H1 (cell line): ENCODE data around the gene KNCN. TPM values are rescaled to one million over a fixed set of nuclear protein-coding genes. Genes with fewer than 3 reads are reported as not detected.

ENCODE experiments used
- BCL11A ChIP-seq, 2 experiments: IDR thresholded peaks; one replicate each; pipeline ENCODE4 v1.6.1; 2011; ENCODE audit warnings: low read depth in 2 of 2, low read length in 2 of 2, mild to moderate bottlenecking in 2 of 2
- PHF8 ChIP-seq: fragments of 200-600 bp; sonication (generic); conservative IDR thresholded peaks from 2 replicates; pipeline ENCODE4 v1.7.1; 2012; ENCODE audit warnings: low read depth, mild to moderate bottlenecking, inconsistent platforms, low read length, moderate library complexity
- RFX5 ChIP-seq: IDR thresholded peaks from 2 replicates; pipeline ENCODE4 v1.6.1; 2011; ENCODE audit warnings: low read depth, low read length, improper control_type of control experiment, borderline replicate concordance
- RXRA ChIP-seq: IDR thresholded peaks from 2 replicates; pipeline ENCODE4 v1.6.1; 2011; ENCODE audit warnings: low read depth, mild to moderate bottlenecking, low read length, moderate library complexity; ENCODE audit not compliant: insufficient read depth
- SP1 ChIP-seq: IDR thresholded peaks from 2 replicates; pipeline ENCODE4 v1.6.1; 2011; ENCODE audit warnings: low read depth, low read length
- TAF7 ChIP-seq: optimal IDR thresholded peaks from 2 replicates; pipeline ENCODE3; 2011; ENCODE audit warnings: low read depth, mild to moderate bottlenecking, inconsistent platforms, low read length, moderate library complexity, borderline replicate concordance
- TBP ChIP-seq: IDR thresholded peaks from 2 replicates; pipeline ENCODE4 v1.6.1; 2011; ENCODE audit warnings: low read depth, low read length, improper control_type of control experiment
- polyA plus RNA-seq, 7 experiments: library from polyadenylated mRNA; depleted of rRNA in 3 of 7; stranded (reverse) in 5 of 7; unstranded in 2 of 7; fragments of >200 nt in 5 of 7; fragments of 200-250 nt in 2 of 7; gene quantifications; 1 replicate in 5 of 7; 2 replicates in 1 of 7; 4 replicates in 1 of 7; pipeline versions ENCODE4 v1.2.1 to v1.2.3, GENCODE V29; 2011 to 2013; ENCODE audit warnings: missing spikeins in 2 of 7, mixed read lengths in 2 of 7
- total RNA-seq: library from RNA; stranded (reverse); fragmentation: NEBNext Ultra II Directional; extraction: Animal tissue kit (Norgen Biotek cat#: 25700); gene quantifications from 2 replicates; pipeline ENCODE4 v1.2.1, GENCODE V29; 2021
- TF ChIP-seq, protein P1 (sequence below): fragments of 300-600 bp; sonication (generic); IDR thresholded peaks from 2 replicates; pipeline ENCODE4 v1.7.1; 2012; ENCODE audit warnings: low read length, moderate library complexity, mild to moderate bottlenecking, inconsistent platforms; ENCODE audit not compliant: insufficient replicate concordance
- TF ChIP-seq, protein P2 (sequence below): IDR thresholded peaks from 2 replicates; pipeline ENCODE4 v1.6.1; 2012; ENCODE audit warnings: inconsistent platforms

The KNCN gene
- total and polyA plus RNA-seq, 2 of the 8 experiments (the other 6 are each of a cell fraction or from before 2014, with no cell fraction given): not detected

DNA sequence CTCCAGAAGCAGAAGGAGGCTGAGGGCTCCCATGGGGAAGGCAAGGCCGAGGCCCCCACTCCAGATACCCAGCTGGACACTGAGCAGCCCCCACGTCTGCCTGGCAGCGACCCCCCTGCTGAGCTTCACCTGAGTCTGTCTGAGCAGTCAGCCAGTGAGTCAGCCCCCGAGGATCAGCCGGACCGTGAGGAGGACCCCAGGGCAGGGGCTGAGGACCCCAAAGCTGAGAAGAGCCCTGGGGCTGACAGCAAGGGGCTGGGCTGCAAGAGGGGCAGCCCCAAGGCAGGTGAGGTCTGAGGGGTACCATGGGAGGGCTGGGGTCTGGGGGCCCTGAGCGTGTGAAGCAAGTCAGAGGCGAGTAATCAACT lies 40.5 kb downstream of the KNCN start (continued):
- TF ChIP-seq, protein P1, sequence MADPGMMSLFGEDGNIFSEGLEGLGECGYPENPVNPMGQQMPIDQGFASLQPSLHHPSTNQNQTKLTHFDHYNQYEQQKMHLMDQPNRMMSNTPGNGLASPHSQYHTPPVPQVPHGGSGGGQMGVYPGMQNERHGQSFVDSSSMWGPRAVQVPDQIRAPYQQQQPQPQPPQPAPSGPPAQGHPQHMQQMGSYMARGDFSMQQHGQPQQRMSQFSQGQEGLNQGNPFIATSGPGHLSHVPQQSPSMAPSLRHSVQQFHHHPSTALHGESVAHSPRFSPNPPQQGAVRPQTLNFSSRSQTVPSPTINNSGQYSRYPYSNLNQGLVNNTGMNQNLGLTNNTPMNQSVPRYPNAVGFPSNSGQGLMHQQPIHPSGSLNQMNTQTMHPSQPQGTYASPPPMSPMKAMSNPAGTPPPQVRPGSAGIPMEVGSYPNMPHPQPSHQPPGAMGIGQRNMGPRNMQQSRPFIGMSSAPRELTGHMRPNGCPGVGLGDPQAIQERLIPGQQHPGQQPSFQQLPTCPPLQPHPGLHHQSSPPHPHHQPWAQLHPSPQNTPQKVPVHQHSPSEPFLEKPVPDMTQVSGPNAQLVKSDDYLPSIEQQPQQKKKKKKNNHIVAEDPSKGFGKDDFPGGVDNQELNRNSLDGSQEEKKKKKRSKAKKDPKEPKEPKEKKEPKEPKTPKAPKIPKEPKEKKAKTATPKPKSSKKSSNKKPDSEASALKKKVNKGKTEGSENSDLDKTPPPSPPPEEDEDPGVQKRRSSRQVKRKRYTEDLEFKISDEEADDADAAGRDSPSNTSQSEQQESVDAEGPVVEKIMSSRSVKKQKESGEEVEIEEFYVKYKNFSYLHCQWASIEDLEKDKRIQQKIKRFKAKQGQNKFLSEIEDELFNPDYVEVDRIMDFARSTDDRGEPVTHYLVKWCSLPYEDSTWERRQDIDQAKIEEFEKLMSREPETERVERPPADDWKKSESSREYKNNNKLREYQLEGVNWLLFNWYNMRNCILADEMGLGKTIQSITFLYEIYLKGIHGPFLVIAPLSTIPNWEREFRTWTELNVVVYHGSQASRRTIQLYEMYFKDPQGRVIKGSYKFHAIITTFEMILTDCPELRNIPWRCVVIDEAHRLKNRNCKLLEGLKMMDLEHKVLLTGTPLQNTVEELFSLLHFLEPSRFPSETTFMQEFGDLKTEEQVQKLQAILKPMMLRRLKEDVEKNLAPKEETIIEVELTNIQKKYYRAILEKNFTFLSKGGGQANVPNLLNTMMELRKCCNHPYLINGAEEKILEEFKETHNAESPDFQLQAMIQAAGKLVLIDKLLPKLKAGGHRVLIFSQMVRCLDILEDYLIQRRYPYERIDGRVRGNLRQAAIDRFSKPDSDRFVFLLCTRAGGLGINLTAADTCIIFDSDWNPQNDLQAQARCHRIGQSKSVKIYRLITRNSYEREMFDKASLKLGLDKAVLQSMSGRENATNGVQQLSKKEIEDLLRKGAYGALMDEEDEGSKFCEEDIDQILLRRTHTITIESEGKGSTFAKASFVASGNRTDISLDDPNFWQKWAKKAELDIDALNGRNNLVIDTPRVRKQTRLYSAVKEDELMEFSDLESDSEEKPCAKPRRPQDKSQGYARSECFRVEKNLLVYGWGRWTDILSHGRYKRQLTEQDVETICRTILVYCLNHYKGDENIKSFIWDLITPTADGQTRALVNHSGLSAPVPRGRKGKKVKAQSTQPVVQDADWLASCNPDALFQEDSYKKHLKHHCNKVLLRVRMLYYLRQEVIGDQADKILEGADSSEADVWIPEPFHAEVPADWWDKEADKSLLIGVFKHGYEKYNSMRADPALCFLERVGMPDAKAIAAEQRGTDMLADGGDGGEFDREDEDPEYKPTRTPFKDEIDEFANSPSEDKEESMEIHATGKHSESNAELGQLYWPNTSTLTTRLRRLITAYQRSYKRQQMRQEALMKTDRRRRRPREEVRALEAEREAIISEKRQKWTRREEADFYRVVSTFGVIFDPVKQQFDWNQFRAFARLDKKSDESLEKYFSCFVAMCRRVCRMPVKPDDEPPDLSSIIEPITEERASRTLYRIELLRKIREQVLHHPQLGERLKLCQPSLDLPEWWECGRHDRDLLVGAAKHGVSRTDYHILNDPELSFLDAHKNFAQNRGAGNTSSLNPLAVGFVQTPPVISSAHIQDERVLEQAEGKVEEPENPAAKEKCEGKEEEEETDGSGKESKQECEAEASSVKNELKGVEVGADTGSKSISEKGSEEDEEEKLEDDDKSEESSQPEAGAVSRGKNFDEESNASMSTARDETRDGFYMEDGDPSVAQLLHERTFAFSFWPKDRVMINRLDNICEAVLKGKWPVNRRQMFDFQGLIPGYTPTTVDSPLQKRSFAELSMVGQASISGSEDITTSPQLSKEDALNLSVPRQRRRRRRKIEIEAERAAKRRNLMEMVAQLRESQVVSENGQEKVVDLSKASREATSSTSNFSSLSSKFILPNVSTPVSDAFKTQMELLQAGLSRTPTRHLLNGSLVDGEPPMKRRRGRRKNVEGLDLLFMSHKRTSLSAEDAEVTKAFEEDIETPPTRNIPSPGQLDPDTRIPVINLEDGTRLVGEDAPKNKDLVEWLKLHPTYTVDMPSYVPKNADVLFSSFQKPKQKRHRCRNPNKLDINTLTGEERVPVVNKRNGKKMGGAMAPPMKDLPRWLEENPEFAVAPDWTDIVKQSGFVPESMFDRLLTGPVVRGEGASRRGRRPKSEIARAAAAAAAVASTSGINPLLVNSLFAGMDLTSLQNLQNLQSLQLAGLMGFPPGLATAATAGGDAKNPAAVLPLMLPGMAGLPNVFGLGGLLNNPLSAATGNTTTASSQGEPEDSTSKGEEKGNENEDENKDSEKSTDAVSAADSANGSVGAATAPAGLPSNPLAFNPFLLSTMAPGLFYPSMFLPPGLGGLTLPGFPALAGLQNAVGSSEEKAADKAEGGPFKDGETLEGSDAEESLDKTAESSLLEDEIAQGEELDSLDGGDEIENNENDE: no peak
- TF ChIP-seq TBP (no peak), RFX5 (no peak), SP1 (no peak), TAF7 (no peak), RXRA (no peak), PHF8 (no peak), BCL11A (IDR thresholded peaks at IDR 0.05; ENCODE audit: low read depth in 2 of 2, low read length in 2 of 2) (no peak)
- TF ChIP-seq, protein P2, sequence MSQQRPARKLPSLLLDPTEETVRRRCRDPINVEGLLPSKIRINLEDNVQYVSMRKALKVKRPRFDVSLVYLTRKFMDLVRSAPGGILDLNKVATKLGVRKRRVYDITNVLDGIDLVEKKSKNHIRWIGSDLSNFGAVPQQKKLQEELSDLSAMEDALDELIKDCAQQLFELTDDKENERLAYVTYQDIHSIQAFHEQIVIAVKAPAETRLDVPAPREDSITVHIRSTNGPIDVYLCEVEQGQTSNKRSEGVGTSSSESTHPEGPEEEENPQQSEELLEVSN: no peak
